ENCODE measurements around the gene NCF2.

Gene NCF2

GRCh38 chr1:183553764-183554163, 36.5 kb downstream of the NCF2 start:
- FAIRE-seq (peak; percentile 44), DNase-seq (ENCODE audit: insufficient read length, low spot score) (no peak)

- DNase-seq (ENCODE audit: insufficient read length, low spot score): no peak
- FAIRE-seq: no peak
Observed at GRCh38 chr1:183553331-183553730, 36.9 kb downstream of the NCF2 start.

GRCh38 chr1:183552891-183553290, 37.4 kb downstream of the NCF2 start:
- DNase-seq (ENCODE audit: insufficient read length, low spot score): no peak
- no peak for FAIRE-seq

GRCh38 chr1:183552441-183552840, 37.8 kb downstream of the NCF2 start:
- no peak for DNase-seq (ENCODE audit: insufficient read length, low spot score)

GRCh38 chr1:183551924-183552323, 38.3 kb downstream of the NCF2 start:
- no peak for FAIRE-seq

More at GRCh38 chr1:183552441-183552840, 37.8 kb downstream of the NCF2 start:
- no peak for FAIRE-seq

GRCh38 chr1:183550915-183551314, 39.3 kb downstream of the NCF2 start:
- FAIRE-seq (no peak), DNase-seq (ENCODE audit: insufficient read length, low spot score) (no peak)

More at GRCh38 chr1:183551924-183552323, 38.3 kb downstream of the NCF2 start:
- DNase-seq (ENCODE audit: insufficient read length, low spot score): no peak

GRCh38 chr1:183548116-183548515, 42.1 kb downstream of the NCF2 start:
- no peak for DNase-seq (ENCODE audit: insufficient read length, low spot score)
- no peak for FAIRE-seq

GRCh38 chr1:183546427-183546826, 43.8 kb downstream of the NCF2 start:
- DNase-seq (ENCODE audit: insufficient read length, low spot score) (no peak), FAIRE-seq (no peak)

- FAIRE-seq: no peak
- DNase-seq (ENCODE audit: insufficient read length, low spot score): no peak
Observed at GRCh38 chr1:183544598-183545297, 45.5 kb downstream of the NCF2 start.

- DNase-seq (ENCODE audit: insufficient read length, low spot score) (no peak), FAIRE-seq (peak; percentile 82)
Observed at GRCh38 chr1:183543619-183544204, 46.5 kb downstream of the NCF2 start.

- DNase-seq (ENCODE audit: insufficient read length, low spot score): no peak
- no peak for FAIRE-seq
Observed at GRCh38 chr1:183537405-183537804, 52.9 kb downstream of the NCF2 start.

GRCh38 chr1:183533617-183534174, 56.6 kb downstream of the NCF2 start:
- DNase-seq (ENCODE audit: insufficient read length, low spot score): no peak
- no peak for FAIRE-seq

- FAIRE-seq: no peak
- DNase-seq (ENCODE audit: insufficient read length, low spot score): no peak
Observed at GRCh38 chr1:183528577-183528976, 61.7 kb downstream of the NCF2 start.

GRCh38 chr1:183522104-183522503, 68.2 kb downstream of the NCF2 start:
- no peak for FAIRE-seq

GRCh38 chr1:183520379-183520778, 69.9 kb downstream of the NCF2 start:
- FAIRE-seq: no peak
- DNase-seq (ENCODE audit: insufficient read length, low spot score): no peak

More at GRCh38 chr1:183522104-183522503, 68.2 kb downstream of the NCF2 start:
- DNase-seq (ENCODE audit: insufficient read length, low spot score): no peak

GRCh38 chr1:183517401-183517800, 72.9 kb downstream of the NCF2 start:
- DNase-seq (ENCODE audit: insufficient read length, low spot score) (no peak), FAIRE-seq (no peak)

GRCh38 chr1:183516725-183517124, 73.5 kb downstream of the NCF2 start:
- no peak for FAIRE-seq

GRCh38 chr1:183515002-183515689, 75.1 kb downstream of the NCF2 start:
- FAIRE-seq: peak; percentile 76
- no peak for DNase-seq (ENCODE audit: insufficient read length, low spot score)

More at GRCh38 chr1:183516725-183517124, 73.5 kb downstream of the NCF2 start:
- DNase-seq (ENCODE audit: insufficient read length, low spot score): no peak

GRCh38 chr1:183514235-183514634, 76.0 kb downstream of the NCF2 start:
- DNase-seq (ENCODE audit: insufficient read length, low spot score) (no peak), FAIRE-seq (no peak)

- DNase-seq (ENCODE audit: insufficient read length, low spot score) (no peak), FAIRE-seq (no peak)
Observed at GRCh38 chr1:183512450-183512849, 77.8 kb downstream of the NCF2 start.

GRCh38 chr1:183508694-183509093, 81.6 kb downstream of the NCF2 start:
- DNase-seq (ENCODE audit: insufficient read length, low spot score) (no peak), FAIRE-seq (no peak)

All from GM19239 (cell line).